DMS79 treated with DMSO at 0.1 percent for 48 hours (cell line): ENCODE data around the gene A3GALT2.

ENCODE experiments used
- DNase-seq: peaks from one replicate; lab custom pipeline; 2025; lab: John Stamatoyannopoulos, UW

A3GALT2 gene

GRCh38 chr1:33332357-33332789 lies 11.5 kb upstream of the A3GALT2 start:
- DNase-seq, result no peak

GRCh38 chr1:33331444-33332356 lies 10.8 kb upstream of the A3GALT2 start:
- no peak for DNase-seq

GRCh38 chr1:33330906-33331305 lies 10.0 kb upstream of the A3GALT2 start:
- no peak for DNase-seq

- DNase-seq, result no peak
Observed at GRCh38 chr1:33330361-33330890, 9.5 kb upstream of the A3GALT2 start.

GRCh38 chr1:33329600-33330305 lies 8.9 kb upstream of the A3GALT2 start:
- no peak for DNase-seq

- no peak for DNase-seq
Observed at GRCh38 chr1:33328817-33329216, 7.9 kb upstream of the A3GALT2 start.

- peak; percentile 98 for DNase-seq
Observed at GRCh38 chr1:33327587-33328325, 6.9 kb upstream of the A3GALT2 start.

GRCh38 chr1:33326785-33327184 lies 5.9 kb upstream of the A3GALT2 start:
- DNase-seq, result no peak

- no peak for DNase-seq
Observed at GRCh38 chr1:33324677-33325575, 4.0 kb upstream of the A3GALT2 start.

- no peak for DNase-seq
Observed at GRCh38 chr1:33323663-33324477, 3.0 kb upstream of the A3GALT2 start.

GRCh38 chr1:33322870-33323585 lies 2.1 kb upstream of the A3GALT2 start:
- peak; percentile 54 for DNase-seq

- no peak for DNase-seq
Observed at GRCh38 chr1:33322109-33322508, 1.2 kb upstream of the A3GALT2 start.

GRCh38 chr1:33321178-33321577 lies 280 bp upstream of the A3GALT2 start:
- no peak for DNase-seq

- no peak for DNase-seq
Observed at GRCh38 chr1:33319949-33320618, 814 bp downstream of the A3GALT2 start.

GRCh38 chr1:33319186-33319948 lies 1.5 kb downstream of the A3GALT2 start:
- DNase-seq, result no peak

GRCh38 chr1:33317946-33318345 lies 3.0 kb downstream of the A3GALT2 start:
- no peak for DNase-seq

GRCh38 chr1:33317354-33317753 lies 3.5 kb downstream of the A3GALT2 start:
- no peak for DNase-seq

- no peak for DNase-seq
Observed at GRCh38 chr1:33316601-33317000, 4.3 kb downstream of the A3GALT2 start.
